Left lobe of liver (tissue), 2 donors: ENCODE results near the gene MGAT5. TPM values are rescaled to one million over a fixed set of nuclear protein-coding genes. Genes with fewer than 3 reads are reported as not detected.

ENCODE experiments used
- ATAC-seq: fragments of 200-7000 bp; cut with Tn5 transposase; one replicate; pipeline ENCODE4 v1.9.1; 2020; ENCODE audit warnings: mild to moderate bottlenecking, moderate library complexity
- DNase-seq: peaks from one replicate; pipeline ENCODE4 v3.0.0-alpha.2; 2020; ENCODE audit warnings: low spot score
- total RNA-seq: library from RNA; stranded (reverse); gene quantifications from one replicate; pipeline ENCODE4 v1.2.1, GENCODE V29; 2021
- donor health status: DM: no; HTN: no; CAD: no; lungs with moderate emphysema.
- donor health status: DM: no; HTN: yes; CAD: no.

The MGAT5 gene
- total RNA-seq, 1 donor from 2014 or later = 7.5 TPM

DNA sequence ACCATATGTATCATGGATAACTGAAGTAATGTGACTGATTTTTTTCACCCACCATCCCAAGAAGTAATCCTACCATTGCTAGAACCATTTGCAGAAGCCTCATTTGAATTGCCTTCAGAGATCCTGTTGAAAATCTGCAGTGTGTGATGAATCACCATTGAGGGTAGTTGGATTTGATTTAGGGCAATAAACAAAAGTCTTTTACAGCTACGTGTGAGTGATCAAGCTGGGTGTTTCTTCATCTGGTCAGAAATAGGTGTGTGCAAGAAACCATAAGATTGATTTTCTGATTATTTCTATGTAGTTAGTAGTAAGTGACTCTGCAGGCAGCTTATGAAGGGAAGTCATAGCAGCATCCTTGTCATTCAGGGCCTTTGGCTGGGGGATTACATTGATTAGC is 159.6 kb downstream of the MGAT5 start:
- ATAC-seq (no peak), DNase-seq (no peak)

DNA sequence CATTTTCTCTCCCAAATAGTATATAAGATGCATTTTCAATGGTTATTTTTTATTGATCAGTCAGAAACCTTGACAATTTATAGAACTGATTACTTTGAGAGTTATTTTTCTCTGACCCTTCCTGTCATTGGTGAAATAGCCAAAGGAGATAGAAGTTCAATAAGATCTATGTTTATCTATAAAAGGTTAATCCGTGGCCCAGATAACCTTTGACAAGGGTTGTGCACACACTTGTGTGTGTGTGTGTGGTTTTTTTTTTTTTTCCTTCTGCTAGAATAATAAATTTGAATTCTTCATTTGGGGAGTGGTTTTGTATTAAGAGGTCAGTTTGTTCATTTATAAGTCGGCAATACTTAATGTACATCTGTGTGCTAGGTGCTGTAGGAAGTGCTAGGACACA is 160.0 kb downstream of the MGAT5 start:
- ATAC-seq (no peak), DNase-seq (no peak)

DNA sequence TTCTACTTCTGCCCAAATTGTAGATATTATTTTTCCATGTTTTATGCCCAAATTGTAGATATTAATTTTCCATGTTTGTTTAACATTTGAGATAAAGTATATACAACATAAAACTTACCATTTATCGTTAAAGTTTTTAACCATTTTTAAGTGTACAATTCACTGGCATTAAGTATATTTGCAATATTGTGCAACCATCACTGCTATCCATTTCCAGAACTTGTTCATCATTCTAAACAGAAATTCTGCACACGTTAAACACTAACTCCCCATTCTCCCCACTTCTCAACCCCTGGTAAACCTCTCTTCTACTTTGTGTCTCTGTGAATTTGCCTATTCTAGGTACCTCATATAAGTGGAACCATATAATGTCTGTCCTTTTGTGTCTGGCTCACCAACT is 162.1 kb downstream of the MGAT5 start:
- ATAC-seq (no peak), DNase-seq (no peak)

DNA sequence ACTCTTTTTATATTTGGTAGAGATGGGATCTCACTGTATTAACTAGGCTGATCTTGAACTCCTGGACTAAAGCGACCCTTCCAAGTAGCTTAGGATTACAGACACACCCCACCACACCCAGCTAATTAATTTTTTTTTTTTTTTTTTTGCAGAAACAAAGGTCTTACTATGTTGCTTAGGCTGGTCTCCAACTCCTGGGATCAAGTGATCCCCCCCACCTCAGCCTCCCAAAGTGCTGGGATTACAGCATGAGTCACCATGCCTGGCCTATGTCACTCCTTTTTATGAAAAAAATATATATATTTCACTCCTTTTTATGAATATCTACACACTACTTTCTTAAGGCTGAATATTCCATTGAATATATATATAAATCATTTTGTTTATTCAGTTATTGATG is 162.8 kb downstream of the MGAT5 start:
- ATAC-seq (no peak), DNase-seq (no peak)

DNA sequence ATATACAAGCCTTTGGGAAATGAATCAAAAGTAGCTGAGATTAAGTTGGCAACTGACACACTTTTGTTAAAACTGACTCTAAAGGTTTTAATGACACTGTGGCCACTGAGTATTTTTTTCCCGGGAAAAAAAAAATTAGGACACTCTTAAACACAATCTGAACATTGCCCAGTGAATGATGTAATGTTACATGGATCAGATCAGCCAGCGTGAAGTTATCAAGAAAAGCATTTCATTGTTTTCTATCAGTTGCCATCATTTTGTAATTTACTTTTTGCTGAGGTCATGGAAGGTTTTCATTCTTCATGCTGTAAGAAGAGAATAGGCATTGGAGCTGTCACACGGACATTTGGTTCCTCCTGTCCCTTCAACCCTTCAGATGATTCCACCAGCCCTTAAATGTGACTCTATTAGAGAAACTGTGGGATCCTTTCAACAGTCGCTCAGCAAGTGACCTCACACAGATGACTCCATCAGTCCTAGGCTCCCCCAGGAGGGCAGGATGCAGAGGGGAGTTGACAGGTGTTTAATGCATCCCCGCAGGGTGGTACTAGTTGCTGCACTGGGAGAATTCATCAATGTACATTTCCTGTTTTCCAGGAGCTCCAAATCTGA is 164.2 kb downstream of the MGAT5 start:
- ATAC-seq (peak; percentile 81), DNase-seq (no peak)

DNA sequence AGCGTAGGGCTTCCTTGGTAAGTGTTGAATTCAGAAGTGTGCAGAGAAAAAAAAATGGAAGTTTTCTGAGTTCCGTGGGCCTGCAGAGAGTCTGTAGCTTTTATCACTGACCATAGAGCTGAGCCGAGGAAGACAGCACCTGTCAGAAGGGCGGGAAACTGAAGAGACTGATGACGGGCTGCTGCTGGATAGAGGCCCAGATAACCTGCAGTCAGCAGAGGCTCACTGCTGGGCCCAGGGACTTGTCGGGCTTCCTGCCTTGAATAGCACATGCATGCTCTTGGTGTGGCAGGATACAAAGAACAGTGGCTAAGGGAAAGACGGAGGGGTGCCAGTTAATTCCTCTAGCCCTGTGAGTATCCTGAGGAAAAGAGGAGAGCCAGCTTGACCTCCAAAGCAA is 166.4 kb downstream of the MGAT5 start:
- DNase-seq = no peak
- no peak for ATAC-seq

DNA sequence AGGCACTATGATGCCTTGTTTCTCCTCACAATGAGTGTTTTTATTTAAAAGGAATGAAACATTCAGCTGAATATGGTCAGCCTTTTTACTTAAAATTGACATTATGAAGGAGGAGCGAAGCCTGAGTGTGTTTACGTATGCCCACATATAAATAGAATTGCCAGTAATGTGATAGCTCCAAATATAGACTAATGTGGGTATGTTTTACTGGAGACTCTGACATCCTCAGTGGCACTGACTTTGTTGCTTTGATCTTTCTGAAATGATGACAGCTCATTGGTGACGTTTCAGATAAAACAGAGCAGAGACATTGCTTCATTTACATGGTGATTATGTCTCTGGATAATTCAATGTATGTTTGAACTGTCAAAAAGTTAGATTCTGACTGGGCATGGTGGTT is 167.0 kb downstream of the MGAT5 start:
- DNase-seq (no peak), ATAC-seq (no peak)

DNA sequence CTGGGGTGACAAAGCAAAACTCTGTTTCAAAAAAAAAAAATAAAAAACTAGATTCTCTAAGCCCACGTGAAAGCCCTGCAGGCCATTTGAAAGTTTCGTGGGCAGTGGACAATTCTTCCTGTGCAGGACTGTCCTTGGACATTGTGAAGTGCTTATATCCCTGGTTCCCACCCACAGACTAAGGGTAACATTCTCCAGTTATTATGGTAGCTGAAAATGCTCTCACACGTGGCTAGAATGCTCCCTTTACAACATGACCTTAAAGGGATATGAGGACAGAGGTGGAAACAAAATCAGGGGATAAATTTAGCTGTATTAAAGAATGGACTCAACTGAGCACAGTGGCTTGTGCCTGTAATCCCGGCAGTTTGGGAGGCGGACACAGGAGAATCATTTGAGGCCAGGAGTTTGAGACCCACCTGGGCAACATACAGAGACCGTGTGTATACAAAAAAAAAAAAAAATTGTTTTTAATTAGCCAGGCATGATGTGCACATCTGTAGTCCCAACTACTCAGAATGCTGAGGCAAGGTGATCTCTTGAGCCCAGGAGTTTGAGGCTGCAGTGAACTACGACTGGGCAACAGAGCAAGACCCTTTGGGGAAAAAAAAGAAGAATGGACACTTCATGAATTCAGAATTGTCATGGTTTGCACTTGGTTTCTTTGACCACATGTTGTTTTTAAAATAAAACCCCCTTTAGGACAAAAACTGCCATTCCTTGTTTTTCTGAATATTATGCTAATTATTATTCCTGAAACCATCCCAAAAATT is 167.9 kb downstream of the MGAT5 start:
- ATAC-seq (no peak), DNase-seq (no peak)

DNA sequence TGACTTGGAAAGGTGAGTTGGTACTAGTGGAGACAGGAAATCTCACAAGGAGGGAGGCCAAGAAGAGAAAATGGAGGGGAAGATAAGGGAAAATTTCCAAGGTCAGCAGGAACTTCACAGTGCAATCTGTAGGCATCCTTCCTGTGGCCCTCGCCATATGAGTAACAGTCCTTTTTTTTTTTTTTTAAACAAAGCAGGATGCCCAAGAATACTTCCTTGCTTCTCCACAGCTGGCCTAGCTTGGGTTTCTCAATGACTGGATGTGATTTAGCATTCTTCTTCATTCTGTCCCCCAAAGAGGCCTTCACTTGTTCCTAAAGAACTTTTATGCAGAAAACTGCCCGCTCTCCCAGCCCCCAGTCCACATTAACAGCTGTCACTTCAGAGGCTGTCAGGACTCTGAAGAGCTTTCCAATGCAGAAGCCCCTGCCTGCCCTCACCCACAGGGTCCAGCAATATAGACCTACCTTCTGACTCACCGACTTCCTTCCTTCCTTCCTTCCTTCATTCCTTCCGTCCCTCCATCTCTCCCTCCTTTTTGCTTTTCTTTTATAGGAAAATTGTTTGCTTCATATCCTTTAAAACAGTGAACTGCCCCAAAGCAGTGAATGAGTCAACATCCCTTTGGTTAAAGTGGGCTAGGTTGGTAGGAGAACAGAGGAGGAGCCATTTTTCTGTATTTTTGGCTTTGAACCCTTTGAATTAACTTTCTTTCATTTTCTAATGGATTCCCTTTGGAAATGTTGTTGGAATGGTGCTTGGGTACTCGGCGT is 172.0 kb downstream of the MGAT5 start:
- ATAC-seq (no peak), DNase-seq (no peak)

DNA sequence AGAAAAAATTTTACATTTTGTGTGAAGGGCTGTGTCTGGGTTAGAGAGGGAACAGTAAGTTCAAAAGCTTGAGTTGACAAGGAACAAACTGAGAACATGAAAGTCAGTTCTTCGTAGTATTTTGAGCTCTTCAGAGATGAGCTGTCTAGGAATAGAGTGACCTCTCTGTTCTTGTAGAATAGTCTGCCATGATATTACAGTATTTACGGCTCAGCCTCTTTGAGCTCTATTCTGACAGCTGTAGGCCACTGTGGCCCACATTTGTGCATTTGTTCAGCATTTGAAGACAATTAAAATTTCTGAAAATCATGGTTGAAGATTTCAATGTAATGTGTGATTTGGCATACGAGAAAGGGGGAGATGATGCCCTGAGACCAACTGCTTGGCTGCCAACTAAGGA is 172.8 kb downstream of the MGAT5 start:
- DNase-seq (no peak), ATAC-seq (no peak)

DNA sequence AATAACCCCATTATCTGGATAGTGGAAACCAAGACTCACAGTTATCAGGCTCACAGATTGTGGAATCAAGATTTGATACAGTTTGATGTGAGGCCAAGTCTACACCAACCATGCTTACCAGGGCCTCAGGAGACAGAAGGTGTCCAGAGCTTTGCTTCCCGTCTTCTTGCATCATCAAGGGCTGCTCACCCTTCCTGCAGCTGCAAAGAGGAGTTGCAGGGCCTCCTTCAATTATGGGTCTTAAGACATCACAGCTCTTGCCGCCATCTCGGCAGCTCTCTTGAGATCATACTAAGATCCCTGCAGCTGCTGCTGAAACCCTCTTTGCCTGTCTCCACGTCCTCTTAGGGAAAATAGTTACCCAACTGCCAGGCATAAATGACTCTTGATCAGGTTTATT is 176.0 kb downstream of the MGAT5 start:
- ATAC-seq = no peak
- no peak for DNase-seq

DNA sequence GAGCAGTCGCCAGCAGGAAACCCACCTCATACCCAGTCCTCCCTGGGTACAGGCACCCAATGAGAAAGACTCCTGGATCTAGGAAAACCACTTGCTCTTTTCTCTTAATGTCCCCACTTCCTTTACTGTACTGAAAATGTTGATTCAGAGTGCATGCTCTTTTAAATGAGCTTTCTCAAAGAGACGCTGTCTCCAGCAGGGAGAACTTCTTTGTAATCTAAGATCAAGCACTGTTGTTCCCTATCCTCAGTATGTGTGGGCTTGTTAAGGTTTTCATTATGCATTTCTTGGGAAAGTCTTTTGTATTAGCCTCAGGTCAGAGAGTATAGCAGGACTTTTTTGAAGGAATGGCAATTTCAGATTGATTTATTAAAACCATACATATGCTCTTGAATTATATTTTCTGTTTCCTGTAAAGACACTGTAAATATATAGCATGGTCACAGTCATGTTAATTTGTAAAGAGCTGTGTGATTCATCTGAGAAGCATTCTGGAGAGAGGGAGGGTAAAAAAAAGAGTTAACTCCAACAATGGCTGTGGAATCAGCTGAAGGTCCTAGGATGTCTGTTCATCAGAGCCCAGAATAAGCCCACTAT is 178.1 kb downstream of the MGAT5 start:
- DNase-seq = no peak
- no peak for ATAC-seq

DNA sequence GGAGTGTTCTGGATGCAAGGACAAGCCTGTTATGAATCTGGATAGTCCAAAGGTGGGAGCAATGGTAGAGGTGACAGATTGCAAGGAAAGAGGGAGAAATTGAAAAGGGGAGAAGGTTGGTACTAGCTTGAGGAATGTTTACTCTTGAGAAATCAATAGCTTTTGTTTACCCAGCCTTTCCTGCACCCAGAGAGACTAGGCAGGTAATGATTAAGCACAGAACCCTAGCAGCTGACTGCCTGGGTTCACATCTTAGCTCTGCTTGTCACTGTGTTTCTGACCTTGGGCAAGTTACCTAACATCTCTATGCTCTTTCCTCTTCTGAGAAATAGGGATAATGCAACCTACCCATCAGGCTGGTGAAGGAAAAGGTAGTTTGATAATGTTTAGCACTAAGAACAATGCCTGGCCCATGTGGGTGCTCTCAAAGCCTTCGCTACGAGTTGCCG is 178.6 kb downstream of the MGAT5 start:
- DNase-seq = peak; percentile 72
- peak; percentile 75 for ATAC-seq

DNA sequence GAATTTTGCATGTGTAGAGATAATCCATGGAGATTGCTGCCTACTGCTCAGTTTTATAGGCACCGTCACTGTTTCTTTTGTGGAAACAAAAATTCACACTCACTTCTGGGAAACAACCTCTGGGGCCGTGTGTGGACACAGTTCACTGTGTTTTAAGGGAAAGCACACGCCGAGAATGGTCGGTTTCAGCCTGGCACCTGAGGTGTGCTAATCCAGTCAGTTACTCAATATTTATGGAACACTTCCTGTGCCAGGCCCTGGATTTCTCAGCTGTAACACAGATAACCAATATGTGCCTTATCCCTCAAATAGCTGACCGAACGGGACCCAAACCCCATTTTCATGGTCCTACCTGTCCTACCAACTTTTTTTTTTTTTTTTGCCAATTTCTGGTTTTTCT is 179.6 kb downstream of the MGAT5 start:
- DNase-seq = peak; percentile 87
- peak; percentile 74 for ATAC-seq

DNA sequence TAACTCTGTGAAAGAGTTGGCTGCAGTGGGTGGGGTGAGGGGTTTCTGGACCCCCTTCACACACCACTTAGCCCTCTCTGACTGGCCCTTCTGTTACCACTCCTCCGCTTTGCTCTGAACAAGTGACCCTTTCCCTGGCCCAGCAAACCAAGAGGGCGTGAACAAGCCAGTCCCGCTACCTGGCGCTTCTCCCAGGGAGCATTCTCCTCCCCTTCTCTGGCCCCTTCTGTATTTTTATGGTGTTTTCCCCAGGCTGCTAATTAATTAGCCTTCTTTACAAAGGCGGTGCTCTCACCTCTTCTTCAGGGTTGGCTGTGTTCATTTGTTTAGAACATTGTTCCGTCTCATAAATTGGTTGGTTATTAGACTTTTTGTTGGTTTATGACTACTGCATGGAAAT is 180.1 kb downstream of the MGAT5 start:
- DNase-seq = peak; percentile 75
- ATAC-seq = peak; percentile 75

DNA sequence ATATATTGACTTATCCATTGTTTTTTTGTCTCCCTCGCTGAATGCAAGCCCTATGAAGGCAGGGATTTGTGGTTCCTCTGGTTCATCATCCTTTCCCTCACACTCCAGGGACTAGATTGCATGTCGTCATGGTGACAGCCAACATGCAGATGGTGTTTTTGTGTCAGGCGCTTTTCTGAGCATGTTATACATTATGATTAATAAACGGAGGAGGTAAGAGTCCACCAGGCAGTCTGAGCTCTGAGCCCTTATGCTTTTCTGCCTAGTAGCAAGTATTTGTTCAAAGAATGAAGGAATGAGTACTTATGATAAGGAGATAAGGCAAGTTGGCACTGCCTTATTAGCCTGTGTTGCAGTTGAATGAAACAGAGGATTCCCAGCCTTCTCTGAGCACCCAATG is 181.6 kb downstream of the MGAT5 start:
- no peak for ATAC-seq
- DNase-seq = no peak

DNA sequence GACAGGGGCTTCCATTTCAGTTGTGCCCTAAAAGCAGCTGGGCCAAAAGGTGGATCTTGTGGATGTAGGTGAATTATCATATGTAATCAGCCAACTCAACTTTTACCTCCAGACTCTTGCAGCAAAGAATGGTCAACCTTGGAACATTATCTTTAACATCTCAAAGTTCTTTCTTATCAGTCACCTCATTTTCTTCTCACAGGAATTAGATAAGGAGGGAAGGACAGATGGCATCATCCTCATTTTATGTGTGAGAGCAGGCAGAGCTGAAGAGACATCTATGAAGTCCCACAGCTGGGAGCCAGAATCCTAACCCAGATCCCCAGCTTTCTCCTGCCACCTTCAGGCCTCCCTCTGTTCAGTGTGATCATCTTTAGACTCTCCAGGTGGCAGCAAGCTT is 182.1 kb downstream of the MGAT5 start:
- DNase-seq (no peak), ATAC-seq (no peak)

DNA sequence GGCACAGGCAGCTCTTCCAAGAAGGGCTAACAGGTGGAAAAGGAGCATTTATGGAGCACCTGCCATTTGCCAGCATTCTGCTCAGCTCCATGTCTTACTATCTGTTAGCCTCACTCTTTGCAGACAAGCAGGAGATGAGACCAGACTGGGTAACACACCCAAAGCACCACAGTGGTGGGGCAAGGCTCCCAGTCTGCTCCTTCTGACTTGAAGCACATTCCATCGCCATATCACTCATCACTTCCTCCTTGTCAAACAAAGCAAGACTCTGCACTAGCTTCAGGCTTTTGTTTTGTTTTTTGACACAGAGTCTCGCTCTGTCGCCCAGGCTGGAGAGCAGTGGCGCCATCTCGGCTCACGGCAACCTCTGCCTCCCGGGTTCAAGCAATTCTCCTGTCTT is 182.8 kb downstream of the MGAT5 start:
- DNase-seq (no peak), ATAC-seq (no peak)

DNA sequence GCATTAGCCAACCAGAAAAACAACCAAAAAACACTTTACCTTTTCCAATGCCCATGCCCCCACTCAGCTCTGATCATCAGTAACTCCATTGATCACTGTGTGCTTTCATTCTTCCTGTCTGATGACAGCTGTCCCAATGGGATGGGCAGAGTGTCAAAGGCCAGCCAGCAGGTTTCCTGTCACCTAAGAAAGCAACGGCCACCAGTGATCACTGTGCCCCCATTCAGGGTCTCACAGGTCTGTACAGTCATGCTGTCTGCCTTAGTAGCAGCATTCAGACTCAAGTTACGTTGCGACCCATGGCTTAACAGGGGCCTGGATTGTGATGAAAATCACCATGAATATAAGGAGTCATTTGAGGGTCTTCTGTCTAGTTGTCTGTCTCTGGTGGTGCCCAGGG is 184.5 kb downstream of the MGAT5 start:
- DNase-seq (no peak), ATAC-seq (no peak)

DNA sequence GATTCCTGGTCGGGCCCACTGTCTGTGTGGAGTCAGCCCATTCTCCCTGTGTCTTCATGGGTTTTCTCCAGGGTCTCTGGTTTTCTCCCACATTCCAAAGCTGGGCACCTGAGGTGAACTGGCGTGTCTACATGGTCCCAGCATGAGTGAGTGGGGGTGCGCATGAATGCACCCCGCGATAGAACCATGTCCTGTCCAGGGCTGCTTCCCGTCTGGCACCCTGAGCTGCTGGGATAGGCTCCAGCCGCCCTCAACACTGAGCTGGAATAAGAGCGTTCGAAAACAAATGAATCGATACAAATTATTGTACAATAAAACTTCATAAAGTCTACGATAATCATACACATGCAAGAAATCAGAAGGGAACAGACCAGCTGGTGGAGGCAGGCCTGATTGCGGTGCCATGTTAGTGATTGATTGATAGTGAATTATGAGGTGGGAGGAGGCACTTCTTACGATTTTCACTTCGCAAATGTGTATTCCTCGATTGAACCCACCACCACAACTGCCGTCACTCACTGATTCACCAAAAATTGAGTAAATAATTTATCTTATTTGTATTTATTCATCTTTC is 186.6 kb downstream of the MGAT5 start:
- no peak for ATAC-seq

DNA sequence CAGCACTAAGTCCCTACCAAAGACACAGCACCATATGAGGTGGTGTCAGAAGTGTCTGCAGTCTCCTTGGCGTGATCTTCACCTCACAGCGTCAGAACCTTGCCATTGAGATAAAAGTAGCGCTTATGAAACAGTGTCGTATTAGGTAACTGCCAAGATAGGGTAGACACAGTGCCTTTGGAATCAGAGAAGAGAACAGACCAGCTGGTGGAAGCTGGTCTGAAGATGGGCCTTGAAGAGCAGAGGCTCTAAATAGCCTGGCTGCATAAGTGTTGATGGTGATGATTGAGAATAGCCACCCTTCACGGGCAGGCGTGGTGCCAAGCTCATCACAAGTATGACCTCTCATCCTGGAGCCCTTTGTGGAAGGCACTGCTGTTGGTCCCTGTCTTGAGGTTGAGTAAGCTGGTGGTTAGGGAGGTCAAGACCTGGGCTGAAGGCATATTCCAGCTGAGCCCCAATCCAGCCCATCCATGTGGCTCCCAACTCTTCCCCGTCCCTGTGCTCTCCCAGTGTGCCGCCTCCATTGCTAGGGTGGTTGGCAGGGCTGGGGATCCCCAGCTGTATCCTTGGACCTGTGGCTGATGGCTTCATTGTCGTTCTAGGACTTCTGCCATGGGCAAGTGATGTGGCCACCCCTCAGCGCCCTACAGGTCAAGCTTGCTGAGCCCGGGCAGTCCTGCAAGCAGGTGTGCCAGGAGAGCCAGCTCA is 187.4 kb downstream of the MGAT5 start:
- DNase-seq (no peak), ATAC-seq (no peak)

More for the DNA sequence above, 186.6 kb downstream of the MGAT5 start:
- no peak for DNase-seq
